Globus pallidus (tissue), 1 donor: ENCODE data around the gene DPP6.

Experiments
- DNase-seq: peaks from one replicate; pipeline ENCODE4 v3.0.0-alpha.2; 2015; ENCODE audit warnings: low spot score

DPP6 gene

DNA sequence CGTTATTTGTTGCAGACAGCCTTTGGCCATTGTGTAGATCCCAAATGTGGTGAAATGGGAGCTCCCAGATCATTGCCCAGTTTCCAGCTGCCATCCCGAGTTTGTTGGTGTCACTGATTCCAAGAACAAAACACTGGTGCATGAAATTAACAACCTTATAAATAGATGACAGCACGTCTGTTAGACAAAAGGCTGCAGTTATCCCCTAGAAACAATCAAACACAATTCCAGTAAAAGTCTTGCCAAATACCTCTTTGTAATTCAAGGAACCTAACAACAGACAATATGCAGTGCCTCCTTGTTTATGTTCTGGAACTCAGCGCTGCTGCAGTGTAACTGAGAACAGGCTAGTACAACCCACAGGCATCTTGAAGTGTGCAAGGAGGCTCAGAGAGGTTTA lies 546.2 kb downstream of the DPP6 start:
- peak; percentile 60 for DNase-seq

DNA sequence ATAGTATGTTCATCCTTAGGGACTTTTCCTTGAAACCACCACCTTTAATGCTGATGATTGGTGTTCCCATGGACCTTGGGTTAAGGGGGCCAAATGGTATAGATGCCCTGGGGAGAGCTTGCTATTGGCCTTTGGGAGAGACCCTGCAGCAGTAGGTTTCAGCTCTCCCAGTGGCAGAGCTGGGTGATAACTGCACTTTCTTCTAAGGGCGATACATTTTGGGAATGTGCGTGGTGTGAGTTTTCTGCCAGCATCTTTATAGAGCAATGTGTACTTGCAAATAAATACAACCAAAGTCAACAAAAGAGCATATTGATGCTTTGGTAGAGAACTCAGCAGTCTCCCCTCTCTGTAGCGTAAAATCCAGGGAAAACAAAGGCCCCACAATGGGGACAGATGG lies 546.7 kb downstream of the DPP6 start:
- no peak for DNase-seq

DNA sequence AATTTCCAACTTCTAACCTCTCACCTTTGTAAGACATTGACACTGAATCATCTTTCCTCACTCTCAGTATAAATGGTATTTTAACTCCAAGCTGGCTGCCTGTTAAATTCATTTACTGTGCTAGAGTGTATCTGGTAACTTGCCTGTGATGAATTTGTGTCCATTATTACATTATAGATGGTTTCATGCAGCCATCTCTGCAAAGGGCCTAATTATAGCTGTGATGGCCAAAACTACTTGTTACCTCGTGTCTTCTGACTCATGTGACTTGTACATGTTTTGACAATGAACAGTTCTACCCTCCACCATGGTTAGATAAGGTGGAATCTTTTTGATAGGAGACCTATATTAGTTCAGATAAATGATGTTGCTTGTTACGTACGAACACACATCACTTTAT lies 558.7 kb downstream of the DPP6 start:
- no peak for DNase-seq

DNA sequence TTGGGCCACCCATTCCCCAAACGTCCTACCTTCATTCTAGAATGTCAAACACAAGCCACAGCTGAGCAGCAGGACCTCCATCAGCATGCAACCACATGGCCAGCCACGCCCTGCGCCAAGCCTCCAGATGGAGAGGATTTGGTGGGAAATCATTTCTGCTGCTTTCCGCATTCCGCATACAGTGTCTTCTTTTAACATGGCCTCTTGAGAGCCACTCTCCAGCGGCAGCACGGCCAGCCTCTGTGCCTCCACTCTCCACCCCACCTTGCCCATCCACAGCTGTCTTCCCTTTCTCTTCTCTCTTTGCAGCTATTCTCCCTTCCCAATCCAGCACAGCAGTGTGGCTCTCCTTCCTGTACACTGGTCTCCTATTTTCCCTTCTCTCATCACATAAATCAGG lies 561.6 kb downstream of the DPP6 start:
- no peak for DNase-seq

DNA sequence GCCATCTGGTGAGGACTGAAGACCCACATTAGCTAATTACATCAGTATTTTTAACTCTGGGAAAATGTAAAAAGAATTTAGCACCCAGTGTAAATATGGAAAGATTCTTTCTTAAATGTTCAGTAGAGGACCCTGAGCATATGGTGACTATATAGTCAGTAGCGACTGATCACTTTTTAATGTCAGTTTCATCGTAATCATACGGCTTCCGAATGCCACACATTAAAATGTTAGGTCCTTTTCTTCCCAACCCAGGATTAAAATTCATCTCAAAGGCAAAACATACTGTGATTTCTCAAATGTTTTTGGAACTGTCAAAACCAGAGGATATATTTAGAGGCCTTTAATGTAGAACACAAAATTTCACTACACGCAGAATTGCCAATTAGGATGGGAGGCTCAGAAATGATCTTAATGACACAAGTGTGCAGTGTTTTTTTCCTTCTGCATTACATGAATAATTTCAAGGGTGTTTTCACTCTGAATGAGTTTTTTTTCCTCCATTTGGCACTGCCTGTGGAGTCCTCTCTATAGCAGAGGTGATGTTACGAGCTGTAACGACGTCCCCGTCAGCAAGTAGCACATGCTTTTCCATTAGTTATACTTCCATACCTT lies 568.0 kb downstream of the DPP6 start:
- no peak for DNase-seq

DNA sequence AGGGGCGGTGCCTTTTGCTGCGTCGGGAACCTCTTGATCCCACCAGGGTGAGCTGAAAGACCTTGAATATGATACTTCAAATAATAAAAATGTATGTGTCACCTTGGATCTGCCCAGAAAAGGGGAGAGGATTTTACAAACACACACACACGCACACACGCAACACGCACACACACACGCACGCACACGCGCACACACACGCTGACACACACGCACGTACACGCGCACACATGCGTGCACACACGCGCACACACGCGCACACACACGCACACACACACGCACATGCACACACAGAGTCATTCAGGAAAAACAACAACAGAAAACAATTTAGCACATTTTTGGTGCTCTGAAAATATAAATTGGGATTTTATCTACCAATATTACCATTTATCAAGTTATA lies 571.2 kb downstream of the DPP6 start:
- DNase-seq: no peak

DNA sequence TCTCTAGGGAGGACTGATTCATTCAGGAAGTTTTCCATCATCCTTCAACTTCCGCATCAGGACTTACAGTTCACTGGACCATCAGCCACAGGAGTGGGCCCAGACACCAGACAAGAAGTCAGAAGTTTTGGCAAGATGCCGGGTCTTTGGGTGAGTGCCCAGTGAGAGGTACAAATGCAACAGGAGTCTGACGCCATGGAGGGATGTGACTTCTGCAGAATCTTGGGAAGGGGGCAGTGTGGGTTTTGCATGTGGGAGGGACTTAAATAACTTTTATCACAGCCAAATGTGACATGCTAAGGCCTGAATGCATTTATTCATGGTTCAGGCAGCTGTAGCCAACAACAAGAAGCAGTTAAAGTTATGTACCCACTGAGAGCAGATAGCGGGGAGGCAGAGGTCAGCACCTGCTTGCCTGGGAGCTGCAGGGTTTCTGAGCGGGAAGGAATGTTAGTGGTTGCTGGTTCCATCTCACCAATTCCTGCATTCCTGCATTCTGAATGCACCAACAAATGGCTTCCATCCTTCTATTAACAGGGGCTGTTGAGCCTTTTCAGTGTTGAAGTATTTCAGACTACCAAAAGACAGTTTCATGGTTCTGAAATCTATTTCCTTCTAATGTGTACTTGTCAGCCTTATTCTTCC lies 575.6 kb downstream of the DPP6 start:
- DNase-seq: no peak

DNA sequence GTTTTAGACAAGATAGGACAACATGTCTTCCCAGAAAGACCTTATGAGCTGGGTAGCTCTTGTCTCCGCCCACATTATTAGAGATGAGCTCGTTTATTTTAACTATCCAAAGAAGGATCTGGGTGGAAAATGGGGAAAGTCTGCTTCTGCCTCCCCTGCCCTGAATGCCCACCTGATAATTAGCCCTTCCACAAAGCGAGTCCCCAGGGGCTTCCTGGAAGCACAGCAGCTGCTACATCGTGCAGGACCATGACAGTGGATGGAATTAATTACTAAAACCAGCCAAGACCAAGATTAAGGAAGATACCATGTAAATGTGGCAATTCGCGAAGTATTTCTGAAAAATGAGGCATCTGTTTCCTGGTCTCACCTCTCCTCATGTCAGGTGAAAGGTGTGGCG lies 576.4 kb downstream of the DPP6 start:
- no peak for DNase-seq

DNA sequence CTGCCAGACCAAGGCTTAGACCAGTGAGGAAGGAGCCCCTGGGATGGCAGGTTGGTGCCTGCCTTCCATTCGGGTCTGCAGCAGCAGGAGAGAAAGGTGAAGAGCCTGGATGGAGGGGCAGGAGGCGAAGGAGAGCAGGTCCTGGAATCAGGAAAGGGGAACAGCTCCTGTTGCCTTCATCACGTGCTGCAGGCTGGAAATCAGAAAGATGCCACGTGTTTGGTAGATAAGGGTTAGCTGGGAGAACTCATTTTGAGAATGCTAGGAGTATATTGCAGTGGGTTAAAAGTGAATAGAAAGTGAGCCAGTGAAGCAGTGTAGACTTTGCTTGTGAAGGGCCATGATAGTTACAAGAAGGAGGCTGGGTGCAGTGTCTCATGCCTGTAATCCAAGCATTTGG lies 579.0 kb downstream of the DPP6 start:
- DNase-seq: no peak

DNA sequence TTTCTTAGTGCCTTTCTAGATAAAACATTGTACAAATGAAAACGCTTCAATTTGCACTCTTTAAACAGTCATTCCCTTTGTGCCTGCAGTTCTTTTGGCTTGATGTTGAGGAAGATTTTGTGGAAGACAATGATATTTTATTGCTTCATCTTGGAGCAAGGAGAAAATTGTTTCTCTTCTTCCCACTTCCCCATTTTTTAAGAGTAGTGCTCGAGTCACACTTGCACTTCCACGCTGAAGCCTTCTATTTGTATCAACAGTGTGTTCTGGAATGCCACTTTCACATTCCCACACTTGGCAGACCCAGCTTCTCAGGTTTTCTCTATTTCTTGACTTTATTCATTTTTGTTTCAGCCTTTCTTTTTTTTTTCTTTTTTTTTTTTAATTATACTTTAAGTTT lies 581.4 kb downstream of the DPP6 start:
- no peak for DNase-seq

DNA sequence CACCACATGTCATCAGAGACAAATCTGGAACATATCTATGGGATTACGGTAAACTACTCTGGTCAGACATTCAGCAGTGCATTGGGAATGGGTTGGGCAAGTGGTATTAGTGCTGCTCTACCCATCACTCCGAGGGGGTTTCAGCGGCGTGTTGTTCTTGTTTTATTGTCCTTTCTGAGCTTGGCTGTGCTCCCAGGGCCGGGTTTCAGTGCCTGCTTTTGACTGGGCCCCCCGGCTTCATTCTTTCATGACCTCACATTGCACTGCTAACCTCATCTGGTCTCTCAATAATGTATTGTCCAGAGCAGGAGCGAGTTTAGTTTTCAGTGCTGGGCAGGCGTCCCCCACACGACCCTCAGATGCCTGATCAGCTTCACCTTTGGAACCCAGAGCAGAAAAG lies 586.1 kb downstream of the DPP6 start:
- DNase-seq: no peak

DNA sequence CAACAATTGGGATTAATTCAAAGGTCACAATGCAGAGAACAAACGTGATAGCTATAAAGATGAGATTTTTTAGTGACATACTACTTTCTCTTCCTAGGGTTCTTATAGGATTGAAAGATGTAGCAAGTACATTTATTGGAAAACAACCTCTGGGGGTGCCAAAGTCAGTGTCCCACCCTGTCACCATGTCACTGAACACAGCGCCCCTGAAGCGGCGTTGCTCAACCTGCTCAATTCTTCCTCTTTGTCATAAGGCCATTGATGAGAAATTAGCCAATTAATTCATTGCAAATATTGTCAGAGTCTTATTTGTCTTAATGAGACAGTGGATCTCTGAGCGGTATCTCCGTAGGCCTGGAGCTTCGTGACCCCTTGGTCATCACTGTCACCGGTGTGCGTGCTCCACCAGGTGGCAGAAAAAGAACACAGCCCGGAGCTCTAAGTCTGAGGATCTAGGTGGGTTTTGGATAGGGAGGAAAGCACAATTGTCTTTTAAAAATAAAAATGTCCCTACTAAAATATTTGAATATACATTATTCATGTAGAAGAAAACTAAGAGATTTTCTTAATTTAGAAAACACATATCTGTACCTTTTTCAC lies 588.2 kb downstream of the DPP6 start:
- DNase-seq: peak; percentile 53

DNA sequence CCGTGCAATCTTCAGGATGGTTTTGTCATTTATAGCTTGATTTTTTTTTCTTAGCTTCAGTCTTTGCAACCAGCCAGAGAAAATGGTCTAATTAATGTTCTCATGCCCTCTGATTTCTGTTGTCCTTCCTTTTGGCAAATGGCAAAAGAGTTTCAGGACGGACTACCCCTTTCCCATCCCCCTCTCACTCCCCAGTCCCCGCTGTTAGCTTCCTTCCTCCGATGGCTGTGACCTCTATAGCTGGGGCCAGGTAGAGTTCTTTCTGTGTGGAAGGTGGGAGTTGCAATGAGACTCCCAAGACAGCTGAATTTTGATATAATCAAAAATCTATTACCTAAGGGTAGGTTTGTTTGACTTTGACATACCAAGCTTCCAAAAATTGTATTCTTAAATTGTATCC lies 588.7 kb downstream of the DPP6 start:
- no peak for DNase-seq

DNA sequence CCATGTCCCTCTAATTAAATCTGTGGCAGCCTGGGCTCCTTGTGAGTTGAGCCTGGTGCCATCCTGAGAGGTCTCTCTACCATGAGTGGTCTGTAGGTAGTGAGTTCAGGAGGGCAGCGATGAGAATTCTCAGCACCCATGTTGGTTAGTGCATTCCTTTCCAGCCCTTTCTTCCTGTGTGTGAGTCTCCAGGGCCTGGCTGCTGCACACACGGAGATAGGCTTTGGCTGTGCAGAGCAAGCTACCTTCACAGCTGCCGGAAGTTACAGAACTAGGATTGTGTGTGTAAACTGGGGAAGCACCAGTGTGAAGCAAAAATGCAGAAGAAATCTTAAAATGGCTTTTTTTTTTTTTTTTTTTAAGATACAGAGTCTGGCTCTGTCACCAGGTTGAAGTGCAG lies 592.2 kb downstream of the DPP6 start:
- no peak for DNase-seq

DNA sequence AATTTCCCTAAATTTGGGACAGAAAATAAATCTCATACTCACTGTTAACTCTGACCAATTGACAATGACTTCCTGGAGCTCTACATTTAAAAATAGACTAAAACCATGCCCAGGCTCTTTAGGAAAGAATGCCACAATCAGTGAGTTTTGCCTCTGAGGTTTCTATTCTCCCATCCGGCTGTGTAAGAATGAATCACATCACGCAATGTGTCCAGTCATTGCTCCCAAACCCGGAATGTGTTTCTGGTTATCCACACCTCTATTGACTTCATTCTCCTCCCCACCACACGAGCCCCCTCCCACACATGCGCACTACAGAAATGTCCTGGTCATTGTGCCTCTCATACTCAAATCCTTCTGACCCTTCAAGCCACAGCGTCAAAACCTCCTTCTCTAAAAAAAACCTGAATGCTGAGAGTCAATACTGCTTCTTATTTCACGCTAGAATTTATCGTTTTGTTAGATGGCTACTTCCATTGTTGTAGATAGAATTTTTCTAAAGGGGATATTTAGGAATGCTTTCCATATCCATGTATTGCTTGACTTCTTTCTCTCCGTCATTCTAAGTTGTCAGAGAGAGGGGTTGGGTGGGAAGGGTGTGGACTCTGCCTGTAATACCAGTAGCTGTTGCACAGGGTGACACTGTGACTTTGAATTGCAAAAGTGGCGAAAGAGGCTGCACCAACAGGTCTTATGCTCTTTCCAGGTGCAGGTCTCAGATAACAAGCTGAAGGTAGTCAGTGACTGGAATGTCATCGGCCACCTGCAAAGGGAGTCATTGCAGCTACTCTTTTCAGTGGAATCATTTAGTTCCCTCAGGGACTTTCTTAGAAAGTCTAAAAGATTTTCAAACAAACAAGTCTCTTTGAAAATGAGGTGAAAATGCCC lies 594.2 kb downstream of the DPP6 start:
- DNase-seq: no peak

DNA sequence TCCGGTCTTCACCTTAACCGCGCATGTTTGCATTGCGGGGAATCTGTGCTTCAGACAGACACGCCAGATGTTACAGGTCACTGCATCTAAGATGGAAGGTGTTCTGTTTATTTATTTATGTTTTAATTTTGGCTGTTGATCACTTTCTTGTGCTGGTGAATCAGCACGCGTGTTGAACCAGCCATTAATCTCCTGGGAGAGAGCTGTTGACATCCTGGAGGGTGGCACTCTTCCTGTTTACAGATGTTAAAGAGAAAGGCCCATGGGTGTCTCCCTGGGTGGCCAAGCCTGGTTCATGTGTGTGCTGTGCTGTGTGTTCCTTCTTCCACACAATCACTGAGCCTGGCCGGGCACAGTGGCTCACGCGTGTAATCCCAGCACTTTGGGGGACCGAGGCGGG lies 595.4 kb downstream of the DPP6 start:
- no peak for DNase-seq

DNA sequence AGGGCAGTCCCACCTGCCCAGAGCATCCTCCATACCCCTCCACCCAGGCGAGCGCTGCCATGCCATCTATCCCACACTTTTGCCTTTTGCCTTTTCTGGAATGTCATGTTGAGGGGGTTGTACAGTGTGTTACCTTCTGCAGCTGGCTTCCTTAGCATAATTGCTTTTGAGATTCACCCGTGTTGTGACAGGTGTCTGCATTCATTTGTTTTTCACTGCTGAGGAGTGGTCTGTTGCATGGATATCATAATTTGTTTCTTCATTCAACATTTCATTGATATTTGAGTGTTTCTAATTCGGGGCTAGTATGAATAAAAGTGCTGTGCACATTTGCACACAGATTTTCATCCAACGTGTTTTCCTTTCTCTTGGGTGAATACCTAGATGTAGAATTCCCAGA lies 596.8 kb downstream of the DPP6 start:
- DNase-seq: no peak

DNA sequence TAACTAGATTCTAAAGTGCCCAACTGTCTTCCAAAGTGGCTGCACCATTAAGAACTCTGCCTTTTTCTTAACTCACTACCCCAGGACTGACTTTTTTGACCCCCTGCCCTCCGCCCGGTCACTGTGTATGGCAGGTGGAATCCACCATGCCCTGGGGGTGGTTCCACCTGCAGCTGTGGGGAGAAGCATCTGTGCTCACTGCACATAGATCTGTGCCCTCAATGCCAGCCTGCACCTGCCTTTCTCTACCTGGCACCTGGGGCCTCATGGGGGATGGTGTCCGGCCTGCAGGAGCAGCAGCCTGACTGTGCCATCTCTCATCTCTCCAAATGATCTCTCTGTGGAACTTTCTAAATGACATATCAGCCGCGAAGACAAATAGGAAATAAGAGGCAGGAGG lies 597.2 kb downstream of the DPP6 start:
- DNase-seq: no peak

DNA sequence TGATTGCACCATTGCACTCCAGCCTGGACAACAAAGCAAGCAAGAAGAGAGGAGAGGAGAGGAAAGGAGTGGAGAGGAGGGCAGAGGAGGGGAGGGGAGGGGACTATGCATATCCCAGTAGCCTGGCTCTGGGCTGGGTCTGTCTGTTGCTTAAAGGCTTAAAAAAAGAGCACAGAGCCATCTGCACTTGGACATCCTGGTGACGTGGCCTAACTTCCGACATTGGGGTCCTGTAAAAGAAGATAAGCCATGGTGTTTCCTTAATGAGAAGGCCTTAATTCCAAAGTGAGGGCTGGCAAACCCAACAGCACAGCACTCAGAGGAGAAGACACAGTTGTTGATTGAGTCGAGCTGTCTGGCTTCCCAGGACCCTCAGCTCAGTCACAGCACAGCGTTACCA lies 598.1 kb downstream of the DPP6 start:
- no peak for DNase-seq

DNA sequence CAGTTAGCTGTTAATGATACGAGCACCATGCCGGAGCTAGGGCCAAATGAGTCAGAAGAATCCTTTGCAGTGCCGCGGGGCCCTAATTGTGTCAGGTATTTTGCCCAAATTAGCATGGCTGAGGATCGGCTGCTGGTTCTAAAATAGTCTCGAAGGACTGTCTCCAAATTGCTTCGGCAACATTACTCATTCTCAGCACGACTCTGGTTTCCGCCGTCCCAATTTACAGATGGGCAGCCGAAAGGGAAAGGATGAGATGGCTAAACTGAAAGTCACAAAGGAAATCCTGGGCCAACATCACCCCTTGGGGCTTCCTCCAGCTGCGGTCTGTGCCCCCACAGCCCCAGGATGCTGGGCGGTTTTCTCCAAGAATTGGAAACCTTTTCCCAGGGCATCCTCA lies 599.3 kb downstream of the DPP6 start:
- DNase-seq: no peak

DNA sequence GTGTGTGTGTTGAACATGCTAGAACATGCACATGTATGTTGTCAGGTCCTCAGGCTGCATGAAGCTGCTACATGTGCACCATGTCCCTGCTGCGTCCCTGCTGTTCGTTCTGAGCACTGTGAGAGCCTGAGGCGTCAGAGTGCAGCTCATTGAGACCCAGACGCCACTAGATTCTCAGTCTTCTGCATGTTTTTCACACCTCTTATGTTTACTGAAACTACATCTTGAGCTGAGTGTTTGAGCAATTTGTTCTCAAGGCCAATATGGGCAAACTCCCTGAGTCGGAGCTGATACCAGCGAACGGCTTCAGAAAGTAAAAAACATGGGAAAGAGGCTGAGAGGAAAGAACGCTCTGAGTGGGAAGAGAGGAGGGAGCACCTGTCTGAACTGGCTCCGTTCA lies 600.4 kb downstream of the DPP6 start:
- no peak for DNase-seq

DNA sequence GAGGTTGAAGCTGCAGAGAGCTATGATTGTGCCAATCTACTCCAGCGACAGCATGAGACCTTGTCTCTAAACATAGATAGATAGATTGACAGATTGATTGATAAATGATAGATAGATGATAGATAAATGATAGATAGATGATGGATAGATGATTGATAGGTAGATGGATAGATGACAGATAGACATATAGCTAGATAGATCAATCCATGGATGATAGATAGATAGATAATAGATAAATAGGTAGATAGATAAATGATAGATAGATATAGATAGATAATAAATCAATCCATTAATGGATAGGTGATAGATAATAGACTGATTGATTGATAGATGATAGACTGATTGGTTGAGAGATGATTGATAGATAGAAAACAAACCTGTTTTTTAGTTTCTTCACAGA lies 601.1 kb downstream of the DPP6 start:
- DNase-seq: no peak

DNA sequence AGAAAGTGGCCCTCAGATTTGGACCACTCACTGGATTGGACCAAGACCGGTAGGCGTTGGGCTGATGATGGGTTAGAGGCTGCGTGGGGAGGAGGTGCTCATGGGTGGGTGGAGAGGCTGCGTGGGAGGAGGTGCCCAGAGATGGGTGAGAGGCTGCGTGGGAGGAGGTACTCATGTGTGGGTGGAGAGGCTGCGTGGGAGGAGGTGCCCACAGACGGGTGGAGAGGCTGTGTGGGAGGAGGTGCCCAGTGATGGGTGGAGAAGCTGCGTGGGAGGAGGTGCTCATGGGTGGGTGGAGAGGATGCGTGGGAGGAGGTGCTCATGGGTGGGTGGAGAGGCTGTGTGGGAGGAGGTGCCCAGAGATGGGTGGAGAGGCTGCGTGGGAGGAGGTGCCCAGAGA lies 604.4 kb downstream of the DPP6 start:
- DNase-seq: no peak
